Gastroesophageal sphincter (tissue), 3 donors: ENCODE data around the gene SSX4.
"Not testable (repeated sequence)": the region's sequence is repeated elsewhere in the genome, so short reads cannot be mapped to it uniquely, and the experiment has no call there.

Experiments
- EP300 ChIP-seq: sonication (generic); formaldehyde crosslinking; IDR thresholded peaks from one replicate; pipeline ENCODE4 v1.6.1; 2017; ENCODE audit warnings: antibody characterized with exemption, mild to moderate bottlenecking
- POLR2A ChIP-seq, 2 donors: fragments of 450-650 bp; IDR thresholded peaks; one replicate each; pipeline ENCODE4 v1.6.1; 2017; ENCODE audit warnings: antibody characterized with exemption in 2 of 2, mild to moderate bottlenecking in 2 of 2, moderate library complexity in 1 of 2
- POLR2AphosphoS5 ChIP-seq: sonication (generic); formaldehyde crosslinking; IDR thresholded peaks from one replicate; pipeline ENCODE4 v1.6.1; 2017; ENCODE audit warnings: antibody characterized with exemption
- TF ChIP-seq, protein P1 (sequence below), 4 experiments: fragments of 200-600 bp in 2 of 4; fragments of 450-650 bp in 2 of 4; sonication (generic) in 1 of 4; IDR thresholded peaks; one replicate each; pipeline ENCODE4 v1.5.1; 2017 to 2019; ENCODE audit warnings: antibody characterized with exemption in 4 of 4, mild to moderate bottlenecking in 2 of 4, moderate library complexity in 2 of 4

DNA sequence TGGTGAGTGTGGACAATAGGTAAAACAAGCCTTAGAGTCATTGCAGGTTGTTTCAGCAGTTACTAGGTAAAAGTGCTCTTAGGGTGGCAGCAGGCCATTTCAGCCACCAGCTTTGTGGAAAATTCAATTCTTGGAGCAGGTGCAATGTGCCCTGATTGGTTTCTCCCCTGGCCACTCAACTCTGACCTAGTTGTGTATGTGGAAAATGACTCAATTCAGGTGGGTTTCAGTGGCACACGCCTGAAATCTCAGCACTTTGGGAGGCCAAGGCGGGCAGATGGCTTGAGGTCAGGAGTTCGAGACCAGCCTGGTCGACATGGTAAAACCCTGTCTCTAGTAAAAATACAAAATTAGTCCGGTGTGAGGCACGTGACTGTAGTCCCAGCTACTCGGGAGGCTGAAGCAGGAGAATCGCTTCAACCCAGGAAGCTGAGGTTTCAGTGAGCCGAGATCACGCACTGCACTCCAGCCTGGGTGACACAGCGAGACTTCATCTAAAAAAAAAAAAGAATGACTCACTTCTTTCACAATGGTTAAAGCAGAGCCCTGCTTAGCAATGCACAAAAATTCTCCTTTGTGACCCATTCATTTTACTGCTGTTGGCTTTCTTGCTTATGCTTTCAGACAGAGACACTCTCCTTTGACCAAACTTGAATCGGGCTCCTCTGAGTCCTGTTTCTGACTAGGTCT lies 43.8 kb downstream of the SSX4 start:
- TF ChIP-seq, protein P1, sequence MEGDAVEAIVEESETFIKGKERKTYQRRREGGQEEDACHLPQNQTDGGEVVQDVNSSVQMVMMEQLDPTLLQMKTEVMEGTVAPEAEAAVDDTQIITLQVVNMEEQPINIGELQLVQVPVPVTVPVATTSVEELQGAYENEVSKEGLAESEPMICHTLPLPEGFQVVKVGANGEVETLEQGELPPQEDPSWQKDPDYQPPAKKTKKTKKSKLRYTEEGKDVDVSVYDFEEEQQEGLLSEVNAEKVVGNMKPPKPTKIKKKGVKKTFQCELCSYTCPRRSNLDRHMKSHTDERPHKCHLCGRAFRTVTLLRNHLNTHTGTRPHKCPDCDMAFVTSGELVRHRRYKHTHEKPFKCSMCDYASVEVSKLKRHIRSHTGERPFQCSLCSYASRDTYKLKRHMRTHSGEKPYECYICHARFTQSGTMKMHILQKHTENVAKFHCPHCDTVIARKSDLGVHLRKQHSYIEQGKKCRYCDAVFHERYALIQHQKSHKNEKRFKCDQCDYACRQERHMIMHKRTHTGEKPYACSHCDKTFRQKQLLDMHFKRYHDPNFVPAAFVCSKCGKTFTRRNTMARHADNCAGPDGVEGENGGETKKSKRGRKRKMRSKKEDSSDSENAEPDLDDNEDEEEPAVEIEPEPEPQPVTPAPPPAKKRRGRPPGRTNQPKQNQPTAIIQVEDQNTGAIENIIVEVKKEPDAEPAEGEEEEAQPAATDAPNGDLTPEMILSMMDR (IDR thresholded peaks at IDR 0.05): not testable (repeated sequence)
- TF ChIP-seq EP300; POLR2AphosphoS5; POLR2A (IDR thresholded peaks at IDR 0.05): not testable (repeated sequence)
